Measurements from ENCODE around the gene STAT4.

STAT4 gene, protein sequence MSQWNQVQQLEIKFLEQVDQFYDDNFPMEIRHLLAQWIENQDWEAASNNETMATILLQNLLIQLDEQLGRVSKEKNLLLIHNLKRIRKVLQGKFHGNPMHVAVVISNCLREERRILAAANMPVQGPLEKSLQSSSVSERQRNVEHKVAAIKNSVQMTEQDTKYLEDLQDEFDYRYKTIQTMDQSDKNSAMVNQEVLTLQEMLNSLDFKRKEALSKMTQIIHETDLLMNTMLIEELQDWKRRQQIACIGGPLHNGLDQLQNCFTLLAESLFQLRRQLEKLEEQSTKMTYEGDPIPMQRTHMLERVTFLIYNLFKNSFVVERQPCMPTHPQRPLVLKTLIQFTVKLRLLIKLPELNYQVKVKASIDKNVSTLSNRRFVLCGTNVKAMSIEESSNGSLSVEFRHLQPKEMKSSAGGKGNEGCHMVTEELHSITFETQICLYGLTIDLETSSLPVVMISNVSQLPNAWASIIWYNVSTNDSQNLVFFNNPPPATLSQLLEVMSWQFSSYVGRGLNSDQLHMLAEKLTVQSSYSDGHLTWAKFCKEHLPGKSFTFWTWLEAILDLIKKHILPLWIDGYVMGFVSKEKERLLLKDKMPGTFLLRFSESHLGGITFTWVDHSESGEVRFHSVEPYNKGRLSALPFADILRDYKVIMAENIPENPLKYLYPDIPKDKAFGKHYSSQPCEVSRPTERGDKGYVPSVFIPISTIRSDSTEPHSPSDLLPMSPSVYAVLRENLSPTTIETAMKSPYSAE

DNA sequence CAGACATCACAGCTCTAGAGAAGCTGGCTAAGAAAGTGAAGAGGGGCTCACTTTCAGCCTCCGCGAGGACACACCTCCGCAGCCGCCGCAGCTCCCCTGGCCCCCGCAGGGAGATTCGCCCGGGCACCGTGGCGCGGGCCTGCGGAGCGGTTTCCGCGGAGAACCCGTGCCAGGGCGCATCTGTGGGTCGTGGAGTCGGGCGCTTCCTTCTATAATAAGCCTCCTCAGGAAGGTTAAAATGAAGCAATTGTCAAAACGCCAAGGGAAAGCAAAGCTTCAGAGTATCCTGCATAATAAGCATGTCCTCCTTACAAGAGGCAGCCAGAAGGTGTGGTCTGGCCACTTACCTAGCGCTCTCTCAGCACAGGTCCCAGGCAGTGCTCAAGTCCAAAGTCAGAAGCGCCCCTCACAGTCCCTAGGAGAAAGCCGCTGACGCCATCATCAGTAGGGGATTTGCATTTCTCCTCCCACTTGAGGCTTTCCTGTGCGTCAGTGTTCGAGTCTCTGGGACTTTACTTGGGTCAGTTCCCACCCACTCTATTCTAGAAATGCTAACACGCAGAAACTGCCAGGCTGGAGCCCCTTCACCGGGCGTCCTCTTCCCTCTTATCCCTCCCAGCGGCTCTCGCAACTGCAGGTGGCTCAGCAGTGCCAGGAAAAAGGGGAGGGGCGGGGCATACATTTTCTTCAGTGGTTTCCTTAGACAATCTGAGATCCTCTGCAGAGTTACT lies at the start of gene STAT4:
TSS of gene STAT4 (minus strand) at position 395 of the 731 bp plus-strand sequence. CDS start 2,791 bp downstream, outside the sequence.
- peak; percentile 8 for DNase-seq

DNA sequence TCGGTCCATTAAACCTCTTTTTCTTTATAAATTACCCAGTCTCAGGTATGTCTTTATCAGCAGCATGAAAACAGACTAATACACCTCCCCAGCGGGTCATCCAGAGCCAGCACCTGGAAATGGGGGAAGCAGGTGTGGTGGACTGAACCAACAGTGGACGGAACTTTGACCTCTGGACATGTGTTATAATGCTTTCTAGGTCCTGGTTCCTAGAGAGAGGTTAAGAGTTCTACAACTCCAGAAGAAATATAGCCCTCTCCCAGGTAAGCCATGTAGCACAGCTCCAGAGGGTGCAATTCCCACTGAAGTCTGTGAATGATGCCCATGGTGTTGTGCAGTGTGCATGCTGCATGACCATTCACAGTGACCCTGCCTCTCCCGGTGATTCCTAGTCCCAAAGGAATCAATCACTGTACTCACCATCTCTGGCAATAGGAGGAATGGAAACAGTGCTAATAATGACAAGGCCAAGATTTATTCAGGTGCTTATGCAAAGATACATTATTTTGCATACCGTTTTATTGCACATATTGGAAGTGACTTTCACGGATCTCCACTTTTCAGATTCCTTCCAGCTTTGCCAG lies 49.2 kb upstream of the STAT4 start:
- DNase-seq, result no peak

DNA sequence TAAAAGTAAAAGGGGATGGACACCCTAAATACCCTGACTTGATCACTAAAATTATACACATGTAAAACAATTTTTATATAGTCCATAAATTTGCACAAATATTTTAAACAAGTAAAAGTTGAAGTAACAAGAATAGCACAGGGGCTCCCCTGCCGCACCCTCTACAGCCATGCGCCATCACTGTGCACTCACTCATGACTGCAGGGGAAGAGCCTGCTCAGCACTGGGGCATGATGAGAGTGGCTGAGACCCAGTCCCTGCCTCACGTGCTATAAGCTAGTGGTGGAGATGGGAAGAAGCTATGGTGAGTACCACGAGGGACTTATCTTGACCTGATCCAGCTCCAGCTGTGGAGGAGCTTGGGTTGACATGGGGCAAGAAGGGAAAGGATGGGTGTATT lies 47.5 kb upstream of the STAT4 start:
- no peak for DNase-seq

DNA sequence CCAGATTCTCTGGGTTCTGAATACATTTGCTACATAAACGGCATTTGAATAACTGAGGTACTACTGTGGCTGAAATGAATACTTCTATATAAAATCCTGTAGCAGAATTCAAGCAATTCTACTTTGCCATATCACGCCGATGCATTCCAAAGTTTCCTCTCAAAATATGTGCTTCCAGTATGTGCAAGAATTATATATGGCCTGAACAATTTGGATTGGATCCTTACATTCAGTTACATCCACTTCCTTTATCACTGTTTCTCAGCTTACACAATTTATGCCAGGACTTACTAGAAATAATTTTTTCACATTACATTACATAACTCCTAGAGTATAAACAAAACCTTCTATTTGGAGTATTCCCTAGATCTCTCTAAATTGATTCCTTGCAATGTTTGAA lies 46.3 kb upstream of the STAT4 start:
- DNase-seq, result no peak

DNA sequence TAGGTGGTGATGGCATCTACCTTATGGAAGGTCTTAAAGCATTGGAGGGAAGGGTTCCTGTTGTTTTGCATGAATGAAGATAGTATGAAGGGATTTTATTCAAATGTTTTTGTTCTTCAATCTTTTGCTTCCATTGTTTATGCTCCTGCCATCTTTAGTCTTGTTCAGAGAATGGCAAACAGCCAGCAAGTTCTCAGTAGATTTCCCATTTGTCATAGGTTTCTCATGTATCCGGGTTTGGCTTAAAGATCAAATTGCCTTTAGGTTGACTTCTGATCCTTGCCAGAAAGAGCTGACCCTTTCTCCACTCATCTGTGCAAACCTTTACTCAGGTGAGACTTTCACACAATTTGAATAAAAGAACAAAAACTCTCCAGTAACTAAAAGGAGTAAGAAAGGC lies 44.2 kb upstream of the STAT4 start:
- DNase-seq, result no peak

DNA sequence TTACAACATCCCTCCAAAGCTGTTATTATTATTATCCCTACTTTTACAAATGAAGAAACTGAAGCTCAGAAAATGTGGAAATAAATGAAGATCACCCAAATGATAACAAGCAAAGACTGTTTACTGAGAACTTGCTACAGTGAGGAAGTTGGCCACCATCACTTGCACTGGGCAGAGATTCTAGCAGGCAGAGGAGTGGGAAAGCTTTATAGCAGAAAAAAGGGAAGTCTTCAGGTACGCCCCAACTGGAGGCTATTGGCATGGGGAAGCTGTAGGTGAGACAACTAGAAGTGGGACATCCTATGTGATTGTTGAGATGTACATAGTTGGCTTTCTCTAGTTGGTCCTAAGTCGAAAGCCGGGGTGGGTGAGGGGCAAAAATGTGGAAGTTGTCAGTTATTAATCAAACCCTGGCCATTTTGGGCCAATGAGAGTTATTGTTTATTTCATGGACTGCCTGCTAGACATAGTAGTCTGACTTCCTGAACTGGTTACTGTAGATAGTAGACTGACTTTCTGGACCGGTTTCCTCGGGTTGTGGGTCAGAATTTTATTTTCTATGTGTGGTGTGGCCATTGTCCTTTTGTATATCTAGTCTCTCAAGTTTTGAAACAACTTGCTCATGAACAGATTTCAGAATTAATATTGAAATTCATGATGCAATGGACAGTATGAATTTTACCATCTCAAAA lies 40.2 kb upstream of the STAT4 start:
- DNase-seq, result no peak

DNA sequence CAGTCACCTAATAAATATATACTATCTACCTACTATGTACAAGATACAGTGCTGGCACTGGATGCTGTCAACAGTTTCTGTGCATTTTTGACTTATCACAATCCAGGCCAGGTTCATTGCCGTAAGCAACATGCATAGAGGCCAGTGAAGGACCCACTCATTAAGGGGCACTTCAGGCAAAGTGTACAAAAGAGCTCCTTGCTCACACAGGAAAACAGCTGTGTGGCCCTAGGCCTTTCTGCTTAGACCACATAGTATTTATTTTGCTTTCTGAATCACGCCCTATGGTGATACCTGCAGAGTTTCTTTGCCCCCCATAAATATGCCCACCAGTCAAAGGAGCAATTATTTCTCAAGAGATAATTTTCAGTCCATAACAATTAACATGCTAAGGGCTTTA lies 39.6 kb upstream of the STAT4 start:
- no peak for DNase-seq

DNA sequence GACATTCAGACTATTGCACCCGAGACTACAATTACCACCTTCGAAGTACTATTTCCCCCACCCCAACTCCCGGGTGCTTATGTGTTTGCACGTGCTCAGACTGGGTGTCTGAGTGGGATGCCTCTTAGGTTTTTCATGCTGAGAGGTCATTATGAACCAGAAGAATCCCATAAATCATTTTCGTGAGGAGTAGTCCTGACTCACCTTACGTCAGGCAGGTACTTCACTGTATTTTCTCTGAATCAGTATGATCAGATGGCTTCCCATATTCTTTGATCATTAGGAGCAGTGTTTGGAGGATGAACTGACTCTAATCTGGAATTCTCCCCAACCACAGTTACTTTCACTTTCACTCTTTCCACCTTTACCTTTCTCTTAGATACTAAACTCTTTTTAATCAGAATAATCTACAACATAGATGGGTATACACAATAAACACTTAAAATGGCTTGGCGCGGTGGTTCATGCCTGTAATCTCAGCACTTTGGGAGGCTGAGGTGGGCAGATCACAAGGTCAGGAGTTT lies 38.4 kb upstream of the STAT4 start:
- no peak for DNase-seq

DNA sequence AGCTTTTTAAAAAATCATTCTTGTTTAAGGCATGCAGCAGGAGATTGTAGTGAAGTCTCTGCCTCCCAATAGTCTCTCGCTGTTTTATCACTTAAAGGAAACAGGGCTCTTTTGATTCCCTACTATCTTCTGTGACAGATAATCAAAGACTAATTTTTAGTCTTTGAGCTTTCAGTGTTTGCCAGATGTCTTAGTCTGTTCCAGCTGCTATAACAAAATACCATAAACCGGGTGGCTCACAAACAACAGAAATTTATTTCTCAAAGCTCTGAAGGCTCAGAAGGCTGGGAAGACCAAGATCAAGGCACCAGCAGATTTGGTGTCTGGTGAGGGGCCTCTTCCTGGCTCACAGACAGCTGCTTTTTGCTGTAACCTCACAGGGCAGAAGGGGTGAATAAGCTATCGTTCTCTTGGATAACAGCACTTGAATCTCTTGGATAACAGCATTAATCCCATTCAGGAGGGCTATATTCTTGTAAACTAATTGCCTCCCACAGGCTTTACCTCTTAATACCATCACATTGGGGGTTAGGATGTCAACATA lies 37.8 kb upstream of the STAT4 start:
- no peak for DNase-seq

DNA sequence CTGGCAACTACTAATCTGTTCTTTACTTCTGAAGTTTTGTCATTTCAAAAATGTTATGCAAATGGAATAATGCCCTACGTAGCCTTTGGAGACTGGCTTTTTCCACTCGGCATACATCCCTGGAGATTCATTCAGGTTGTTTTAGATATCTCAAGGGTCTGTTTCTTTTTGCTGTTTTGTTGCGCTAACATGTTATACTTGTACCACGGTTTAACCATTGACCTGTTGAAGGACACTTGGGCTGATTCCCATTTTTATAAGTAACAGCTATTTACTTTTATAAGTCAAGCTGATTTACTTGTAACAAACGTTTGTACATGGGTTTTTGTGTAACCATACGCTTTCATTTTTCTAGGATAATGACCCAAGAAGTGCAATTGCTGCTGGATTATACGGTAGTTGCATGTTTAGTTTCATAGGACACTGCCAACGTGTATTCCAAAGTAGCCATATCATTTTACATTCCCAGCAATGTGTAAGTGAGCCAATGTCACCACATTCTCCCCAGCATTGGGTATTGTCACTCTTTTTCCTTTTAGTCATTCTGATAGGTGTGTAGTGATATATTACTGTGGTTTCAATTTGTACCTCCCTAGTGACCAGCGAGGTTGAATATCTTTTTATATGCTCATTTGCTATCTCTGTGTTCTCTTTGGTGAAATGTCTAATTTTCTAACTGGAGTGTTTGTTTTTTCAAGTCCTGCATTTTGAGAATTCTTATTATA lies 36.5 kb upstream of the STAT4 start:
- DNase-seq, result no peak

DNA sequence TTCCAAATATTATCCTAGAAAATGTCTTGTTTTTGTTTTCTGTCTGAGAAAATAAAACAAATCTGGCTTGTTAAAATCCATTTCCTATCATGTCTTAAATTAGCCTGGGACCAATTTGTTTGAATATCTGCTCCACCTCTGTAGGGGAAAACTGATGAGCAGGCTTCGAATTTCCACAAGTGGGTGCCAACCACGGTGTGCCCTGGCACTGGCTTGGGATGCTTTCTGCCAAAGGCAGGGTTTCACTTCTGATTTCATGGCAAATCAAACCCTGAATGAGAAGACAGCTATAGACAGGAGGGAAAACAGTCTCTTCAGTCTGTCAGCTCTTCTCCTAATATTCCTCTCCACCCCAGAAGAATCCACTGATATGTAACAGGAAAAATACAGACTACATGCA lies 33.7 kb upstream of the STAT4 start:
- no peak for DNase-seq

DNA sequence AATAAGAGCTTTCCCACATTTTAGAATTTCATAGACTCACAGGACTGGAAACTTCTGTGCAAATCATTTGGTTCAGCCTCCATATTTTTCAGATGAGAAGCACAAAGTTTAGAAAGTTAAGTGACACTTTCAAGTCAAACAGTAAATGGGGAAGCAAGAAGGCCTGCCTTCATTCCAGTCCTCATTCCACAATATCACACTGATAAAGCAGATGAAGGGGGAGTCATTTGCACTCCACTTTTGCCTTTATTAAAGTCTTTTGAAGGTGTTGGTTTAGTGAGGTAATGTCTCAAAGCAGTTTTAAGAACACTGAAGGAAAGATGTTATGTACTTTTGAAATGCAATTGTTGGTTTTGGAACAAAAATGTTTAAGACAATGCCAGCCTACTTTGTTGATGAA lies 32.7 kb upstream of the STAT4 start:
- DNase-seq, result no peak

DNA sequence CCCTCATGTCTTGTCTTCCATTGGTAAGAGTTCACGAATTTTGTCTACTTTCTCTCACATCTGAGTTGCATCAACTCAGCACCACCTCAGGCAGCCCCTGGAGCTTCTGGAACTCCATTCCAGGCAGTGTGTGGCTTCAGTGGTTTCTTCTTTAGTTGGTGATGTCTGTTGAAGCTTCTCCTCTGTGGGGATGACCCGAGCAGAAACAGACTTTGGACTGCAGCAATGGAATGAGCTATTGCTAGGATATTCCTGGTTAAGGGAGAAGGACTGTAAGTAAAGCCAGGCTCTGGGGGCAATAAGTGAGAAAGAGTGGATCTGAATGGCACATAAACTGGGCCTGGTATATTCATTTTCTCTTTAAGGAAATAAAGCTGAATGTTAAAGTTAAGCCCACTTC lies 32.3 kb upstream of the STAT4 start:
- no peak for DNase-seq

DNA sequence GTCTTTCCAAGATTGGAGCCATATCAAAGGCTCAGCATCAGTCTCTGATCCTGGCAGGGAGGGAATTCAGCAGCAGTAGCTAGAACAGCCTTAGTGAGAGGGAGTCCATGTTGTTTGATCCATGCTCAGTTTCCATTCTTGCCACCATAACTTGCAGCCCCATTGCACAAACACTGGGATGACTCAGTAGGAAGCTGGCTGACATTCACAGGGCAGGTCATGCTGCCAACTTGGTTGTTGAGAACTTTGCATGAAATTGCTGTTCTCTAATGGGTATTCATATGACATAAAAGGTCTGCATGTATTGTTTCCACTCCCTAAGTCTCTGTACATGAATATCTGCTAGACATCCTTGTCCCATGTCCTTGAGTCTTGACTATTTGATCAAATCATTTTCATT lies 29.9 kb upstream of the STAT4 start:
- no peak for DNase-seq

DNA sequence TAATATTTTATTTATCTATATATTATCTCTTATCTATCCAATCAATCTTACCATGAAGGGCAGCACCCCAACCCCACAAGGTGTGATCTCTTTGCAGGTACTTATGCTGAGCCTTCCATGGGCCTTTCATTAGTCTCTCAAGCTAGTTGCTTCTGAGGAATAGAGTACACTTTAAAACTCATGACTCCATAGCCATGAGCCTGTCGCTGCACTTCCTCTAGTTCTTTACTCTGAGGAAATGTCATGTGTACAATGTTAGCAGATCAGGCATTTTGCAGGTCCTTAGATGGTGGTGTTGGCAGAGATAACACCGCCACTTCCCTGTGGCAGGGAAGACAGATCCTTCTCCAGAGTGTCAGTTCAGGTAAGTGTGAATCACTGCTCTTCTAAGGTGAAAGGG lies 29.5 kb upstream of the STAT4 start:
- no peak for DNase-seq

DNA sequence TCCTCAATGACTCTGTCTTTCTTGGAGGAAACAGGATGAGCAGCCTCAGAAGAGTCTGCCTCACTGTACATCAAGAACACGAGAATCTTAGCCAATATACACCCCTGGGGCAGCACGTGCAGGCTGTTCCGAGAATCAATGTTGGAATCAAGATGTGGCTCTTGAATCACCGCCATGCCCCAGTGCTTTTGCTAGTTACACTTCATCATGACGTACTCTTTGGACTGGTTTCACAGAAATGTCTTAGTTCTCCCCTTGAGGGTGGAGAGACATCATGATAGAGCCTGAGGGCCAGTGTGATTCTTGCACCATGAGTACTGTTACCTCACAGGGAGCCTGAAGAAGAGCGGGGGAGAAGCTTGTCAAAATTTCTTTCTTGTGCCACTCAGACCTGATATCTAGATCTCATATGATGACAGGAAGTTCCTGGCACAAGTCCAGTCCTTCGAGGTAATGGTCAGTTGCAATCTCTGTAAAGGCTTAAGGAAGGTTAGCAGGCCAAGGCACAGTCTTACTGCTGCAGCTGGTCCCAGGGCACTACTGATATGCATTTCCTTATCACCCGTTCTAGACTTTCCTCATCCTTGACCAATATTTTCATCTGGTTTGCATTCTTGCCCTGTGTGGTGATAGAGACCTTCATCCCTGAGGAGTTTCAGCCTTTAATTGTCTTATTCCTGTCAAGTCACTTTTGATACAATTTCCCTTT lies 28.2 kb upstream of the STAT4 start:
- DNase-seq, result no peak

DNA sequence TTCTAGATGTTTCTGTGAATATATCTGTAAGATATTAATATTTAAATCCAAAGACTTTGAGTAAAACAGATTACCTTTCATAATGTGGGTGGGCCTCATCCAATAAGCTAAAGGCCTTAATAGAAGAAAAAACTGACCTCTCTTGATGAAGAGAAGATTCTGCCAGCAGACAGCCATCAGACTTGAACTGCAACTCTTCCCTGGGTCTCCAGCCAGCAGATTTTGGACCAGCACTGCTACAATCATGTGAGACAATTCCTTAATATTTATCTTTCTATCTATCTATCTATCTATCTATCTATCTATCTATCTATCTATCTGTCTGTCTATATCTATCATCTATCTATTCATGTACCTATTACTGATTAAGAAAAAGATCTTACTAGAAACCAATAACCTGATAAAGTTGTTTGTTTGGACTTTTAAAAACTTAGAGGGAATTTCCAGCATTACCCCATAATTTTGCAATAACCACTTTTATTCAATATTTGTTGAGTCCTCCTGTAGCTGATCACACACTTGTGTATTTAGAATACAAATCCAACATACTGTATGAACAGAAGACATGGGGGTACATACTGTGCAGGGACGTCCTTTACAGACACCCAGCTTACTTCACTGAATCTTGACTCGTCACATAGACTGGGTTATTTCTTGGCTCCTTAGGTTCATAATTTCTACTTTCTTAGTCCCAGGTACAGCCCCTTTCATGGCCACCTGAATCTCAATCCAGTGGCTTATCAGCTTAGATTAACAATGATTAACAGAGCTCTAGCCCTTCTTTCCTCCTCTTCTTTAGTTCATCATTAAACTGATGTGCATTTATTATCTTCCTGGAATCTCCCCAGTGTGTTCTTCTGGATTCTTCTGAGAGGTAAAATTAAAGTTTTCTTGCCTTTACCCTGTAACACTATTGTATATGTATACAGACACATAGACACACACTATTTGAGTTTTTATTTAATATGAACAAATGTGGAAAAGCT lies 27.2 kb upstream of the STAT4 start:
- no peak for DNase-seq

DNA sequence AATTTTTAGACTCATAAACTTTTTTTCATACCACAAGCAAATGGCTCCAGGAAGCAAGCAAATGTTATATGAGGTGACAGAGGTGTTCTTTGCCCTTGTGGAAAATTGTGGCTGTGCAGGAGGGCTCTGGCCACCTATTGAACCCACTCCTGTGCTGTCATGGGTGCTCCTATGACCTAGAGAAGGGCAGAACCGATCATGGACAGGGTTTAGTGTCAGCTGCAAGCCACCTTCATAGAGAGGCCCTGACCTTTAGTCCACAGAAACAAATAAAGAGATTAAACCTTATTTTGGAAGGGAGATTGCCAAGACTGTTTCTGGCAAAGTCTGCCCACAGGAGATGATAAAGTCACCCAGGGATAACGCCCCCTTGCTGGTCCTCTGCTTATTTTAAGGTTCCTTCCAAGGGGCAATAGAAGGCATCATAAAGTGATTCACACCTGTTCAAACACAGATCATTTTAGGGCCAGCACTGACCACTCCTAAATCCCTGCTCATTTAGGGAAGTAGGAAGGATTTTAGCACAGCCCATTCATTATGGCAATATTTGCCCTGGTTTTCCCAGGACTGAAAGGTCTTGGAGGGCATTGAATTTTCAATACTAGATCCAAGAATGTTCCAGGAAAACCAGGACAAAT lies 26.1 kb upstream of the STAT4 start:
- DNase-seq, result no peak

DNA sequence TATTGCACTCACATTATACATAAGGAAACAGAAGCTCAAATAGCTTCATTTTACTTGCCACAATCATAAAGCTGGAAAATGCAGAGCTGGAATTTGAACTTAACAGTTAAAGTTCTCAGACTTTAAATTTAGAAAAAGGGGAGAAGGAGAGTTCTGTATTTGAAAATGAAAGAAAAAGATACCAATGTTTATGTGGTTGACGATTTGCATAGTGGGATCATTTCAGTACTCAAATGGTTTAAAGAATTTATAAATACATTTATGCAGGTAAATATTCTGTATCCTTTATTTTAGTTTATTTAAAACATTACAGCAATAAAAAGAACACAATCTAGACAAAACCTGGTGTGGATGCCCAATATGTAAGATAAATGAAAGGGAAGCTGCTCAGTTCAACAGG lies 25.5 kb upstream of the STAT4 start:
- DNase-seq, result no peak

Measured in NCI-H2171 (cell line).